ENCODE measurements around the gene CAP1. TPM values are rescaled to one million over a fixed set of nuclear protein-coding genes. Genes with fewer than 3 reads are reported as not detected.

Gene CAP1
- total and polyA plus RNA-seq, 10 of the 15 experiments (the other 5 are each of a cell fraction or from before 2014, with no cell fraction given): 360 to 500 (median 431) TPM

GRCh38 chr1:40039757-40040510 lies 595 bp upstream of the CAP1 start (continued):
- TF ChIP-seq PRDM15 (CRISPR knock-in tag; IDR thresholded peaks at IDR 0.05) (0 out of 2 replicates have a peak, but pooled peaks have one; percentile 68), RFX5 (IDR thresholded peaks at IDR 0.05; ENCODE audit: low read depth, low read length) (no peak), RB1 (IDR thresholded peaks at IDR 0.05; ENCODE audit: borderline replicate concordance) (peak; percentile 97; the same call in 1 of the 2 replicates), SKIL (IDR thresholded peaks at IDR 0.05; ENCODE audit: low read depth, poor library complexity, severe bottlenecking) (peak; percentile 47), ZBTB33 (IDR thresholded peaks at IDR 0.05) (peak; percentile 85), CBX5 (IDR thresholded peaks at IDR 0.05; ENCODE audit: low read depth) (no peak), MYB (IDR thresholded peaks at IDR 0.05; ENCODE audit: borderline replicate concordance, low read depth, low read length) (0 out of 2 replicates have a peak, but pooled peaks have one; percentile 1), POLR2AphosphoS5 (IDR thresholded peaks at IDR 0.05; ENCODE audit: low read length) (peak; percentile 95), ZNF24 (IDR thresholded peaks at IDR 0.05) (no peak), EGR1 (IDR thresholded peaks at IDR 0.05; ENCODE audit: borderline replicate concordance in 1 of 2, low read depth in 2 of 2, low read length in 2 of 2) (peak in 1 of 2 experiments; percentile 48; a peak in 2 of 3 replicates), RAD51 (IDR thresholded peaks at IDR 0.05) (no peak), ATF2 (IDR thresholded peaks at IDR 0.05; ENCODE audit: low read length) (no peak), CHD4 (IDR thresholded peaks at IDR 0.05) (no peak), MYC (IDR thresholded peaks at IDR 0.05; ENCODE audit: insufficient read depth, insufficient read length, insufficient replicate concordance, low read length, severe bottlenecking) (no peak)
